Kidney epithelial cell (primary cell): ENCODE results near the gene SPART. TPM values are rescaled to one million over a fixed set of nuclear protein-coding genes. Genes with fewer than 3 reads are reported as not detected.

Source experiments
- DNase-seq: peaks from one replicate; pipeline ENCODE4 v3.0.0-alpha.2; 2010; ENCODE audit warnings: low read depth
- H3K27me3 ChIP-seq: 2 replicates; pipeline ENCODE4 v1.6.0; 2011; ENCODE audit warnings: low read length; ENCODE audit not compliant: control insufficient read depth, insufficient read depth
- H3K36me3 ChIP-seq: 2 replicates; pipeline ENCODE4 v1.5.1; 2011; ENCODE audit warnings: low read length; ENCODE audit not compliant: control insufficient read depth, insufficient read depth
- H3K4me3 ChIP-seq: 2 replicates; pipeline ENCODE4 v1.5.1; 2011; ENCODE audit warnings: low read depth, mild to moderate bottlenecking, control low read depth, low read length
- total RNA-seq: library from RNA; depleted of rRNA; stranded (reverse); fragments of >200 nt; gene quantifications from 2 replicates; pipeline ENCODE4 v1.2.3, GENCODE V29; 2015
- TF ChIP-seq, protein P1 (sequence below): IDR thresholded peaks from 2 replicates; pipeline ENCODE4 v1.5.1; 2011; ENCODE audit warnings: mild to moderate bottlenecking, moderate library complexity, low read length, control low read depth, inconsistent platforms; ENCODE audit not compliant: insufficient read depth, poor library complexity, severe bottlenecking

The SPART gene, protein sequence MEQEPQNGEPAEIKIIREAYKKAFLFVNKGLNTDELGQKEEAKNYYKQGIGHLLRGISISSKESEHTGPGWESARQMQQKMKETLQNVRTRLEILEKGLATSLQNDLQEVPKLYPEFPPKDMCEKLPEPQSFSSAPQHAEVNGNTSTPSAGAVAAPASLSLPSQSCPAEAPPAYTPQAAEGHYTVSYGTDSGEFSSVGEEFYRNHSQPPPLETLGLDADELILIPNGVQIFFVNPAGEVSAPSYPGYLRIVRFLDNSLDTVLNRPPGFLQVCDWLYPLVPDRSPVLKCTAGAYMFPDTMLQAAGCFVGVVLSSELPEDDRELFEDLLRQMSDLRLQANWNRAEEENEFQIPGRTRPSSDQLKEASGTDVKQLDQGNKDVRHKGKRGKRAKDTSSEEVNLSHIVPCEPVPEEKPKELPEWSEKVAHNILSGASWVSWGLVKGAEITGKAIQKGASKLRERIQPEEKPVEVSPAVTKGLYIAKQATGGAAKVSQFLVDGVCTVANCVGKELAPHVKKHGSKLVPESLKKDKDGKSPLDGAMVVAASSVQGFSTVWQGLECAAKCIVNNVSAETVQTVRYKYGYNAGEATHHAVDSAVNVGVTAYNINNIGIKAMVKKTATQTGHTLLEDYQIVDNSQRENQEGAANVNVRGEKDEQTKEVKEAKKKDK
- total RNA-seq, result 41.3 and 51.0 TPM in 2 replicates

DNA sequence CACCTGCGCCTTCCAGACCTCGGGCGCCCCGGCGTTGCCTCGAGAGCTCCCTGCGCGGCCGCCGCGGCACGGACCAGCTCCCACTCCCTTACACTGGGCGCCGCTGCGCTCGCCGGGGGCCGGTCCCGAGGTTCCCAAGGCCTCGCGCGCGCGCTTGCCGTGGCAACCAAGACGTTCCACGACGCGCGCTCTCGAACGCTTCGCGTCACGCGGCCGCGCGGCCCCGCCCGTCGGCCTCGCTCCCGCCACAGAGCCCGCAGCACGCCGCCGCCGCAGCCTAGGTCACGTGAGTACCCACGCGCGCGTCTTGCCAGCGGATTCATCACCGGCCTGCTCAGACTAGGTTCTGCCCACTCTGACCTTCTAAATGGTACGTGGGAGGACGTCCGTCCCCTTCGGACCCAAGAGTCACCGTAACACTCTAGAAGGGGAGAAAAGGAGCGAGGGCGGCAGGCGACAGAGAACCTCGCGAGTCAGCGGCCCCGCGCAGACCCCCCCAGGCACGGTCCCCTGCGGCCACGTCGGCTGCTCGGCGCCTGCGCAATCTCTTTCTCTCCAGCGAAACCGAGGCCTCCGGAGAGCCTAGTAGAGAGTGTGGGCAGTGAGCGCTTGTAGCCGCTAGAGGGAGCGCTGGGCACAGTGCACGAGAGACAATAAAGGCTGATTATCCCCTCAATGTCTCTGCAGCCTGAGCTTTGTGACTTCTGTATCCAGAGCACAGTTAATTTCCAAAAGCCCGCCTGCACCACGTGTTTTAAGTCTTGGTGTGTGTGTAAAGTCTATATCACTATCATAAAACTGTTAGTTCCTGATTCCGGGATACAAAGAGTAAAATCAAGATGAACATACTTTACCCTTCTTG, at the start of gene SPART:
TSS of gene SPART (minus strand) at position 173 of the 862 bp plus-strand sequence. CDS start 10,564 bp downstream, outside the sequence.
- Histone ChIP-seq H3K36me3 (no peaks in the 10 kb centered on the region), H3K4me3 (peak within 1 kb of the TSS; percentile 80), H3K27me3 (no peaks in the 10 kb centered on the region)
- peak; percentile 61 for DNase-seq
- TF ChIP-seq, protein P1, sequence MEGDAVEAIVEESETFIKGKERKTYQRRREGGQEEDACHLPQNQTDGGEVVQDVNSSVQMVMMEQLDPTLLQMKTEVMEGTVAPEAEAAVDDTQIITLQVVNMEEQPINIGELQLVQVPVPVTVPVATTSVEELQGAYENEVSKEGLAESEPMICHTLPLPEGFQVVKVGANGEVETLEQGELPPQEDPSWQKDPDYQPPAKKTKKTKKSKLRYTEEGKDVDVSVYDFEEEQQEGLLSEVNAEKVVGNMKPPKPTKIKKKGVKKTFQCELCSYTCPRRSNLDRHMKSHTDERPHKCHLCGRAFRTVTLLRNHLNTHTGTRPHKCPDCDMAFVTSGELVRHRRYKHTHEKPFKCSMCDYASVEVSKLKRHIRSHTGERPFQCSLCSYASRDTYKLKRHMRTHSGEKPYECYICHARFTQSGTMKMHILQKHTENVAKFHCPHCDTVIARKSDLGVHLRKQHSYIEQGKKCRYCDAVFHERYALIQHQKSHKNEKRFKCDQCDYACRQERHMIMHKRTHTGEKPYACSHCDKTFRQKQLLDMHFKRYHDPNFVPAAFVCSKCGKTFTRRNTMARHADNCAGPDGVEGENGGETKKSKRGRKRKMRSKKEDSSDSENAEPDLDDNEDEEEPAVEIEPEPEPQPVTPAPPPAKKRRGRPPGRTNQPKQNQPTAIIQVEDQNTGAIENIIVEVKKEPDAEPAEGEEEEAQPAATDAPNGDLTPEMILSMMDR, result peak; percentile 97

DNA sequence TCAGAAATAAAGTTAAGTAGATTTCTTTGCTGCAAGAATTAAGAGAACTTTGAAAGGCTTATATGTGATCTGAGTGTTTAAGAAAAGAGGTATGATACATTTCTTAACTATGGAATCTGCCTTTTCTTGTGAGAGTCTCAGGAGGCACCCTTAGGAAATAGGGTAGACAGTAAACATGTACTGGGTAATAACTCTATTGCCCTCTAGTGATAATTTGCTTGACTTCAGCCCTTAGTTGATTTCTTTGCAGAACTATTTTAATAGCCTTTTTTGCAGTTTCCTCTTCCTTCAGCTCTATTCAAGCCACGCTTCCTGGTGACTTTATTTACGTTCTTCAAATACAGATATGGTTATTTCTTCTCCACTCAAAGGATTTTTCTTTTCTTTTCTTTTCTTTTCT, 49.1 kb upstream of the SPART start:
- Histone ChIP-seq H3K27me3 (no peaks in the 10 kb centered on the region), H3K36me3 (no peaks in the 10 kb centered on the region), H3K4me3 (no peak overlapping the region)
- TF ChIP-seq, protein P1, result peak; percentile 59
- no peak for DNase-seq

DNA sequence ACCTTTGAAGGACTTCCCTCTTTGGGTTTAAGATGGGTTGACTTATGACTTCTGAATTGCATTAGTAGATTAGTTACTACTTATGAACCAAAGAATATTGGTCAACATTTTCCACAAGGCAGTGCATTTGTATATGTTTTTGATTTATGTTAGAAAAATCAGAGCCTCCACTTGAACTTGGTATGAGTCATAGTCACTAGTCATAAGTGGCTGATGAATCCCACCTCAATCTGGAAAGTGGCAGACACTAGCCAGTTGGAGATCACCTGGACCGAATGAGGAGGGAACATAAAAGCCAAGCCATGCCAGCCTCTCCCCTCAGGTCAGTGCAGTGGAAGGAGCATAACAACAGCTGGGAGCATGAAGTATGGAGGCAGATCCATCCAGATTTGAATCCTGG, 39.3 kb upstream of the SPART start:
- H3K4me3 ChIP-seq, result no peak overlapping the region
- H3K27me3 ChIP-seq, result no peaks in the 10 kb centered on the region
- no peaks in the 10 kb centered on the region for H3K36me3 ChIP-seq
- DNase-seq, result no peak
- TF ChIP-seq, protein P1, result no peak

DNA sequence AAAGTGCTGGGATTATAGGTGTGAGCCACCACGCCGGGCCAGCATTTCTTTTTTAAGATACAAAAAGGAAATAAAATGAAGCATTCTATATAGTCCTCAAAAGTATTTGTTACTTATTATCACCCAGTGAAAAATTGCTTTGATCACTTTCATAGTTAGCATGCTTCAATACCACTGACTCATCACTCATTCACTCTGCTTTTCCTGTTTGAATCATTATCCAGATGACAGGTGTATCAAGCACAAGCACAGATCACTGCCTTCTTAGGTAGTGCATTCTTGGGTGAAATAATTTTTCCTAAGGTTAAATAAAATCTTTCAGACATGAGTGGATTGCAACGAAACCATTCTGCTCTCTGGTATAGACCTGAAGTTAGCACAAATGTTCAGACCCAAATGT, 35.8 kb upstream of the SPART start:
- H3K36me3 ChIP-seq, result no peaks in the 10 kb centered on the region
- peak; percentile 63 for DNase-seq
- H3K4me3 ChIP-seq, result no peak overlapping the region
- TF ChIP-seq, protein P1, result no peak
- no peaks in the 10 kb centered on the region for H3K27me3 ChIP-seq

DNA sequence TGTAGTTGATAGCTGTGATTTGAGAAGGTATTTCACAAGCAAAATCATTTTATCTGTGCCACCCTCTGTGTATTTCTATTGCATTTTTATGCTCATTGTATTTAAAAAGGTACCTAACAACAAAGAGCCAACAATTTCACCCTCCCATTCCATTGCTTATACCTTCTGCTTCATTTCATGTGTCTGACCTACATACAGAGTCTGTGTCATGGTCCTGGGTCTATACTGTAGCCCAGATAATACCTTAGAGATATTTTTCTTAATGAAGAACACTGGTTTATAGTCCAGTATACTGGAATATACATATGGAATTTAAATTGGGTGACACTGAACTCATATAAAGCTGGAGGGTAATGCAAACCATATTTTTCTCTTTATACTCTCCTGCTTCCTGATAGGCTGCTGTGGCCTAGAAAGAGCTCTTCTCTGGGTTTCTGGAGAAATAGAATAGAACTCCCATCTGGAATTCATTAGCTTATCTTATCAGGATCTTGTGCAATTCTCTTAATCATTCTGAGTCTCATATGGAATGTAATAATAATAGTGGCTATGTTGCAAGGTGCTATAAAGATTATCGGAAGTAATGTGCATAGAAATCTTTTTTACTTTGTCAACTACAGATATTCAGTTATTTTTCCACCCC, 31.8 kb upstream of the SPART start:
- Histone ChIP-seq H3K36me3 (no peaks in the 10 kb centered on the region), H3K4me3 (no peak overlapping the region), H3K27me3 (no peaks in the 10 kb centered on the region)
- TF ChIP-seq, protein P1, result no peak
- no peak for DNase-seq
